ENCODE results near the gene TPRKB.

- TF ChIP-seq CTCF (IDR thresholded peaks at IDR 0.05; ENCODE audit: borderline replicate concordance, extremely low read depth, low read length, poor library complexity, severe bottlenecking), result no peak
- TF ChIP-seq EZH2 (IDR thresholded peaks at IDR 0.05; ENCODE audit: borderline replicate concordance, low read depth, low read length, severe bottlenecking), result no peak
Measured at GRCh38 chr2:73766994-73767393, 29.8 kb upstream of the TPRKB start.
